RWPE2 (cell line): Measurements from ENCODE around the gene KRT3.

ENCODE experiments used
- ATAC-seq: fragments of 200-7000 bp; cut with Tn5 transposase; 3 replicates; pipeline ENCODE4 v1.9.1; 2021; ENCODE audit warnings: low read depth
- DNase-seq: peaks from one replicate; pipeline ENCODE4 v3.0.0-alpha.2; 2020; ENCODE audit warnings: low spot score
- H3K27ac ChIP-seq: fragments of 450-650 bp; 2 replicates; pipeline ENCODE4 v1.5.1; 2017; ENCODE audit warnings: mild to moderate bottlenecking; ENCODE audit not compliant: poor library complexity, severe bottlenecking
- H3K27me3 ChIP-seq: fragments of 250-450 bp; sonication (Bioruptor Pico); 2 replicates; pipeline ENCODE4 v1.5.1; 2021; ENCODE audit warnings: mild to moderate bottlenecking, moderate library complexity; ENCODE audit not compliant: insufficient read depth, poor library complexity, severe bottlenecking
- H3K36me3 ChIP-seq: fragments of 250-450 bp; sonication (Bioruptor Pico); 2 replicates; pipeline ENCODE4 v1.5.1; 2020; ENCODE audit warnings: low read depth, mild to moderate bottlenecking, moderate library complexity
- H3K4me1 ChIP-seq: fragments of 250-450 bp; sonication (Bioruptor Pico); 2 replicates; pipeline ENCODE4 v1.5.1; 2021; ENCODE audit warnings: mild to moderate bottlenecking, moderate library complexity; ENCODE audit not compliant: insufficient read depth, poor library complexity, severe bottlenecking
- H3K4me3 ChIP-seq: fragments of 250-450 bp; sonication (Bioruptor Pico); 2 replicates; pipeline ENCODE4 v1.5.1; 2021; ENCODE audit warnings: mild to moderate bottlenecking, moderate library complexity; ENCODE audit not compliant: severe bottlenecking
- H3K9me3 ChIP-seq: fragments of 250-450 bp; sonication (Bioruptor Pico); 2 replicates; pipeline ENCODE4 v1.5.1; 2021; ENCODE audit warnings: mild to moderate bottlenecking, moderate library complexity; ENCODE audit not compliant: severe bottlenecking
- TF ChIP-seq, protein P1 (sequence below): fragments of 450-650 bp; IDR thresholded peaks from one replicate; pipeline ENCODE4 v1.5.1; 2017; ENCODE audit warnings: mild to moderate bottlenecking, moderate library complexity; ENCODE audit not compliant: poor library complexity, severe bottlenecking

The KRT3 gene

DNA sequence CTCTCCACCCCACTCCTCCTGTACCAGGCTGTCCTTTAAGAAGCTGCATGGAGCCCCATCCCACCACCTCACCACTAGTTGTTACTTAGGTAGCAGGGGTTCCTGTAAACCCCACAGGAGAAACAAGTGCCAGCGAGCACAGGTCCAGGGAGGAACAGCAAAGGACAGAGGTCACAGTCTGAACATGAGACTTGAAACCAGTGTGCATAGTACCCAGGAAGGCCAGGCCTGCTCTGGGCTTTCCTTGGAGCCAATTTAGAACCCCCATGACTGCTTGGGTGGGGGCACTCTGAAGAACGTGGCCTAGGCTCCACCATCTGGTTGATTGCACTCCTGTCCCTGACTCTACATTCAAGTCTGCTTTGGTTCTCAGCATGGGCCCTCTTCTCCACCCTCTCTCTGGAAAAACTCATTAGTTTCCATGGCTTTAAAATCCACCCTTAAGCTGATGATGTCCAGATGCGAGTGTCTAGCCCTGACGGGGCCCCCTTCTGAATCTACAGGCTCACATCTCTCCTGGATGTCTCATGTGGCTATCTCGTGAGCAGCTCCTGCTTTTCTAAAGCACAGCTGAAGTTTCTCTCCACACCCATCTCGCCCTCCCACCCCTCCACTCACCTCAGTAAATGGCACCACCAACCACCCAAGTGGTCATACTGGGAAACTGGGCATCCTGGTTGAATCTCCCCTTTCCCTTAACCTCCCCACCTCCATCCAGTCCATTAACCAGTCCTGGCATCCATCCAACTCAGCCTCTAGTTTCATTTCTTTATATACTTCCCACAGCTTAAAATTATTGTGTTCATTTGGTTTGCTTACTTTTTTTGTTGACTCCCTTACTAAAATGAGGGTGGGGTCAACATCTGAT, 8.4 kb downstream of the KRT3 start:
- TF ChIP-seq, protein P1, sequence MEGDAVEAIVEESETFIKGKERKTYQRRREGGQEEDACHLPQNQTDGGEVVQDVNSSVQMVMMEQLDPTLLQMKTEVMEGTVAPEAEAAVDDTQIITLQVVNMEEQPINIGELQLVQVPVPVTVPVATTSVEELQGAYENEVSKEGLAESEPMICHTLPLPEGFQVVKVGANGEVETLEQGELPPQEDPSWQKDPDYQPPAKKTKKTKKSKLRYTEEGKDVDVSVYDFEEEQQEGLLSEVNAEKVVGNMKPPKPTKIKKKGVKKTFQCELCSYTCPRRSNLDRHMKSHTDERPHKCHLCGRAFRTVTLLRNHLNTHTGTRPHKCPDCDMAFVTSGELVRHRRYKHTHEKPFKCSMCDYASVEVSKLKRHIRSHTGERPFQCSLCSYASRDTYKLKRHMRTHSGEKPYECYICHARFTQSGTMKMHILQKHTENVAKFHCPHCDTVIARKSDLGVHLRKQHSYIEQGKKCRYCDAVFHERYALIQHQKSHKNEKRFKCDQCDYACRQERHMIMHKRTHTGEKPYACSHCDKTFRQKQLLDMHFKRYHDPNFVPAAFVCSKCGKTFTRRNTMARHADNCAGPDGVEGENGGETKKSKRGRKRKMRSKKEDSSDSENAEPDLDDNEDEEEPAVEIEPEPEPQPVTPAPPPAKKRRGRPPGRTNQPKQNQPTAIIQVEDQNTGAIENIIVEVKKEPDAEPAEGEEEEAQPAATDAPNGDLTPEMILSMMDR, result no peak
- ATAC-seq (no peak), DNase-seq (no peak)
- no peaks in the 10 kb centered on the region for H3K27me3 ChIP-seq
- H3K4me1 ChIP-seq, result no peaks in the 10 kb centered on the region
- no peak overlapping the region for H3K27ac ChIP-seq
- no peaks in the 10 kb centered on the region for H3K9me3 ChIP-seq
- H3K36me3 ChIP-seq, result no peaks in the 10 kb centered on the region
- no peak overlapping the region for H3K4me3 ChIP-seq

DNA sequence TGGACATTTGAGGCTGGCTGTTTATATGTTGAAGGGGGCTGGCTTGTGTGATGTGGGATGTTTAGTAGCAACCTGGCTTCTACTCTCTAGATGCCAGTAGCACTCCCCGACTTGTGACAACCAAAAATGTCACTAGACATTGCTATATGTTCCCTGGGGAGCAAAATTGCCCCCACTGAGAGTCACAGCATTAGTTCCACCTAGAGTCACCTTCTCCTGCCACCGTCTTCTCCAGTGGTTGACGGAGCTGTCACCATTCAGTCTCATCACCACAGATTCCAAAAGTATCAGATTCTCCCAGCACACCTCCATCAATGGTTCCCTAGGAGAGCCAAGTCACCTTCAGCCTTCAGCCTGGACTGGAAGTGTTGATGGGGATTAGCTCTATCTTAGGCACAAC, 11.0 kb downstream of the KRT3 start:
- TF ChIP-seq, protein P1, result no peak
- DNase-seq (no peak), ATAC-seq (no peak)
- no peaks in the 10 kb centered on the region for H3K9me3 ChIP-seq
- H3K27ac ChIP-seq, result no peak overlapping the region
- H3K4me1 ChIP-seq, result no peaks in the 10 kb centered on the region
- H3K4me3 ChIP-seq, result no peak overlapping the region
- H3K27me3 ChIP-seq, result no peaks in the 10 kb centered on the region
- H3K36me3 ChIP-seq, result no peaks in the 10 kb centered on the region

DNA sequence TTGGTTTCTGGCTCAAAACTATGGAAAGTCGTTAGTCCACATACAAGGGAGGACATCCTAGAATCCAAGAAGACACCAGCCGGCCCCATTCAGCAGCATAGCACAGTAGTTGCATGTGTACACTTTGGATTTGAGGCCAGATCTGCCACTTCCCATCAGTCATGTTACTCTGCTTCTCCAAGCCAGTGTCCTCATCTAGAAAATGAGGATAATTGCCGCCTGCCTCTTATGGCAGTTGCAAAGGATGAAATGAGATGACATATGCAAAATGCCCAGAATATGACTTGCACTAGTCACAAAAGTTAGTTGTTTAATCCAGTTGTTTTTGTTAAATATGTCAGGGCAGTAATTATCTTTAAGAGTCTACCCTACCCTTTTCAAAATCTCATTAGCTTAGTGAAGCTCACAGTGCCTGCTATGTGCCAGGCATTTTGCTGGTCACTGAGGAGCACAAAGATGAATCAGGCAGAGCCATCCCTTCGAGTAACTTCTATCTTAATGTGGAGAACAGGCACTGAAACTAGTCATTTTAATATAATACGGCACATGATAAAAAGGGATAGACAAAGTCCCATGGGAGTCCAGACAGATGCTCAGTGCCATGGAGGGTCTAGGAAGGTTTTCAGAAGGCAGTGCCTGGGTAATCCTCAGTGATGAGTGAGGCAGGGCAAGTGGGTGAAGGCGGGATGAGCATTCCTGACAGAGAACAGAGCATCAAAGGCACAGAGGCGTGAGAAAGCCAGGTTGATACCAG, 12.2 kb downstream of the KRT3 start:
- TF ChIP-seq, protein P1, result no peak
- no peaks in the 10 kb centered on the region for H3K36me3 ChIP-seq
- H3K4me1 ChIP-seq, result no peaks in the 10 kb centered on the region
- H3K9me3 ChIP-seq, result no peaks in the 10 kb centered on the region
- DNase-seq (no peak), ATAC-seq (no peak)
- no peak overlapping the region for H3K4me3 ChIP-seq
- H3K27ac ChIP-seq, result no peak overlapping the region
- H3K27me3 ChIP-seq, result no peaks in the 10 kb centered on the region

DNA sequence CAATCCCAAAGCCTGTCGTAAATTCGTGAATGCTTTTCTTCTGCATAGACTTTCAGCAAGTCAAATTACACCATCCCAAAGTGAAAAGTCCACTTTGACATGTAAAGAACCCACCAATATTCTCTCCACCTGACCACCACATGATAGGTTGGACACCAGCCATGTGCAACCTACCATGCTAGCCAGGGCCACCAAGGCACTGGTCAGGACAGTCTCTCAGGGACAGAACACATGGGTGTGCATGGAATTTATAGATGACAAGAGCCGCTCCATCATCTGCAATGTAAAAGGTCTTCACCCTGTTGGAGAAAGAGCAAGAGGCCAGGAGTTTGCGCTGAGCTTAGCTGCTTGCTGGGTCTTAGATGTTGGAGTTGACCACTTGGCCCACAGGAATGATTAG, 13.4 kb downstream of the KRT3 start:
- DNase-seq (no peak), ATAC-seq (no peak)
- no peaks in the 10 kb centered on the region for H3K36me3 ChIP-seq
- TF ChIP-seq, protein P1, result no peak
- no peak overlapping the region for H3K27ac ChIP-seq
- H3K27me3 ChIP-seq, result no peaks in the 10 kb centered on the region
- no peaks in the 10 kb centered on the region for H3K4me1 ChIP-seq
- H3K4me3 ChIP-seq, result no peak overlapping the region
- no peaks in the 10 kb centered on the region for H3K9me3 ChIP-seq
